Neutrophil (primary cell): ENCODE measurements around the gene SPEM2.
A peak's percentile ranks its signal among the peaks of the same experiment; 100 is the strongest.

Source experiments
- H3K27ac ChIP-seq: fragments of 200-600 bp; sonication (generic); 2 replicates; pipeline ENCODE4 v1.5.1; 2016; ENCODE audit warnings: mild to moderate bottlenecking, moderate library complexity
- H3K27me3 ChIP-seq: fragments of 200-600 bp; sonication (generic); 2 replicates; pipeline ENCODE4 v1.6.0; 2016; ENCODE audit warnings: mild to moderate bottlenecking
- H3K36me3 ChIP-seq: fragments of 200-600 bp; sonication (generic); 2 replicates; pipeline ENCODE4 v1.5.1; 2017
- H3K4me1 ChIP-seq, 2 experiments: fragments of 200-600 bp in 1 of 2; sonication (generic) in 1 of 2; 1 replicate in 1 of 2; 2 replicates in 1 of 2; pipeline versions ENCODE4 v1.5.1 to v1.6.1; 2013 to 2016; ENCODE audit warnings: low read depth in 1 of 2, low read length in 1 of 2, mild to moderate bottlenecking in 1 of 2, moderate library complexity in 1 of 2; ENCODE audit not compliant: control insufficient read depth in 1 of 2, insufficient read depth in 1 of 2
- H3K4me3 ChIP-seq, 2 experiments: fragments of 200-600 bp in 1 of 2; sonication (generic) in 1 of 2; 1 replicate in 1 of 2; 2 replicates in 1 of 2; pipeline ENCODE4 v1.5.1; 2013 to 2016; ENCODE audit warnings: low read depth in 1 of 2, low read length in 1 of 2, mild to moderate bottlenecking in 1 of 2, moderate library complexity in 1 of 2
- H3K9me3 ChIP-seq: fragments of 200-600 bp; sonication (generic); 2 replicates; pipeline ENCODE4 v1.5.1; 2016
- TF ChIP-seq, protein P1 (sequence below): fragments of 200-600 bp; sonication (generic); IDR thresholded peaks from 2 replicates; pipeline ENCODE4 v1.5.1; 2016; ENCODE audit warnings: antibody characterized with exemption

The SPEM2 gene

DNA sequence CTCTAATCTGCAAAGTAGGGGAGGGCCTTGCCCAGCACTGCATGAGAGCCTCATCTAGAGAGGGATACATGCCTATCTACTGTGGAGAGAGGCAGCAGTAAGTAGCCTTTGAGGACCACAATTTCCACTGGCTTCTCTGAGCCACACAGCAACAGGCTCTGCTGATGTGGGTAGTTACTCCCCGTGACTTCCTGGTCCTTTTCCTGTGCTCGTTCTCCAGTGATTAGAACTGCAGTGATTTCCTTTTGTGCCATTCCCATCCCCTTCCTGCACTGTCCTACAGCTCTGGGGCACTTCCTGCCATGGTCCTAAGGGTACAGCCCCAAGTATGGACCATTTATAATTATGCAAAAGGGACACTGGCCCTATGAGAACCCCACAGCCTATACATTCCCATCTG, 34.1 kb upstream of the SPEM2 start:
- Histone ChIP-seq H3K4me1 (peaks cover 14 to 18% of the 10 kb centered on the region in 2 experiments), H3K9me3 (no peaks in the 10 kb centered on the region), H3K4me3 (no peak overlapping the region), H3K36me3 (no peaks in the 10 kb centered on the region), H3K27me3 (peaks cover 16% of the 10 kb centered on the region), H3K27ac (no peak overlapping the region)
- TF ChIP-seq, protein P1, sequence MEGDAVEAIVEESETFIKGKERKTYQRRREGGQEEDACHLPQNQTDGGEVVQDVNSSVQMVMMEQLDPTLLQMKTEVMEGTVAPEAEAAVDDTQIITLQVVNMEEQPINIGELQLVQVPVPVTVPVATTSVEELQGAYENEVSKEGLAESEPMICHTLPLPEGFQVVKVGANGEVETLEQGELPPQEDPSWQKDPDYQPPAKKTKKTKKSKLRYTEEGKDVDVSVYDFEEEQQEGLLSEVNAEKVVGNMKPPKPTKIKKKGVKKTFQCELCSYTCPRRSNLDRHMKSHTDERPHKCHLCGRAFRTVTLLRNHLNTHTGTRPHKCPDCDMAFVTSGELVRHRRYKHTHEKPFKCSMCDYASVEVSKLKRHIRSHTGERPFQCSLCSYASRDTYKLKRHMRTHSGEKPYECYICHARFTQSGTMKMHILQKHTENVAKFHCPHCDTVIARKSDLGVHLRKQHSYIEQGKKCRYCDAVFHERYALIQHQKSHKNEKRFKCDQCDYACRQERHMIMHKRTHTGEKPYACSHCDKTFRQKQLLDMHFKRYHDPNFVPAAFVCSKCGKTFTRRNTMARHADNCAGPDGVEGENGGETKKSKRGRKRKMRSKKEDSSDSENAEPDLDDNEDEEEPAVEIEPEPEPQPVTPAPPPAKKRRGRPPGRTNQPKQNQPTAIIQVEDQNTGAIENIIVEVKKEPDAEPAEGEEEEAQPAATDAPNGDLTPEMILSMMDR = no peak

DNA sequence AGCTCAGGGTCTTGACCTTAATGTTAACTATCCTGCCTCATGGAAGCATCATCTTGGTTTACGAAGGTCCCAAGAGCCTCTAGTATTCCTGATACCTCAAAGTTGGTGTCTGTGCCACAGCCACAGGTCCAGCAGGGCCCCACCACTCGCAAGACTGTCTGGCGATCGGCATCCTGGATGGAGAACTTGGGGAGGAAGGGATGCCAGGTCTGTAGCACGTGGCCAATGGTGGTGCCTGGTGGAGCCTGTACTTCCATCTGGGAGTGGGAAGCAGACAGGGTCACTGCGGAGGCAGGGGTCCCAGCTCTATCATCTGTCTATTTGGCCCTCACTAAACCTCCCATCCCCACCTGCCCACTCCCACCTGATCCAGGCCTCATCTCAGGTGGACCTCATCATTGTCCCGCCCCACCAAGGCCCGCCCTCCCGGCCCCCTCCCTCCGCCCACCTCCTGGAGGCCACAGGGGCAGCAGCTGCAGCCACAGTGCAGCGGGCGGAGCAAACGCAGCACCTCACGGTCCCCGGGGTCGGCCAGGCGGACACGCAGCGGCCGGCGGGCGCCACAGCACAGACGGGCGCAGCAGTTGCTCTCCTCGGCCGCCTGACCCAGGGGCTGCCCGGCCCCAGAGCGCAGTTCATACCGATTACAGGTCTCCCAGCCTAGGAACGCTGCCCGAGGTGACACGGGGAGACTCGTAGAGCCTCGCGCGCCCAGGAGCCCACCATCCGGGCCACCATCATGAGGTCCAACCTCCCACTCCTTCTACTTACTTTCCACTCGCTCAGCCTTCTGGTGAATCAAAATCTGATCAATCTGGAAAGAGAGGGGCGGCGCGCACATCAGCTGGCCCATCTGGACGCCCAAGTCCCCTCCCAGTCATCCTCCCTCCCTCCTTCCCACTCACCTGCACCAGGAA, 32.5 kb upstream of the SPEM2 start:
- no peaks in the 10 kb centered on the region for H3K9me3 ChIP-seq
- peaks cover 16% of the 10 kb centered on the region for H3K27me3 ChIP-seq
- H3K4me3 ChIP-seq = no peak overlapping the region
- TF ChIP-seq, protein P1 = no peak
- H3K27ac ChIP-seq = no peak overlapping the region
- H3K4me1 ChIP-seq = peaks cover 14 to 18% of the 10 kb centered on the region in 2 experiments
- H3K36me3 ChIP-seq = no peaks in the 10 kb centered on the region

DNA sequence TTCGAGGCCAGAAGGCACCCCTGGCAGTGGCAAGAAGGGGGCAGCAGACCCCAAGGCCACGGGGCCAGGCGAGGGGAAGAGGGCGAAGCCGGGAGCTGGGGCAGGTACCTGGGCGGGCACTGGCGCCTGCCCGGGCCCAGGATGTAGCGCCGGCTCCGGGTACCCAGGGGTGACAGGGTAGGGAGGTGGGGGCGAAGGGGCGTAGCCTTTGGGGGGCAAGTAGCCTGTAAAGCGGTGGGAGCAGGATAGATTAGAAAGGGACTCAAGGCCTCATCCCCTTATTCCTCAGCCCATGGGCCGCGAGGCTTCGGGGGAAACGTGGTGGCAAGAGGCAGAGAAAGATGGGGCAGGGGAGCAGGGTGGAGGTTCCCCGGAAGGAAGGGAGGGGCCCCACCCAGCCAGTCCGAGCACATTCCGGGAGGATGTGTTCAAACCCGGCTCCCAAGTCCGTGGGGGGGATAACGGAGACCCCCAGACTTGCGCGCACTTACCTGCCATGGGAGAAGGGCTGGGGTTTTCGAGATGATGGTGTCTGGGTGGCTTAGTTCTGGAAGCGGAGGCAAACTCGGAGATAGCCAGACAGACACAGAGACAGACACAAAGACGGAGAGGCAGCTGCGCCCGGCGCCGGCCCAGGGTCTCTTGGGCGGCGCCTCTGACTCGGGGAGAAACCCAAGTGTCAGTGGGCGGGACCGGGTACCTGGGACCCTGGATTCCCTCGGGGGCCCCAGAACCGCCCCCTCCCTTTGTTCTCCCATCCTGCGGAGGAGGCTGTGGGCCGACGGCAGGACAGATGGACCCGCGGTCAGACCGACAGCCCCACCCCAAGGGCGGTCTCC, 31.6 kb upstream of the SPEM2 start:
- Histone ChIP-seq H3K4me3 (peak overlapping the region; percentile 74 to 93), H3K36me3 (no peaks in the 10 kb centered on the region), H3K27me3 (peaks cover 16% of the 10 kb centered on the region), H3K4me1 (peaks cover 14 to 18% of the 10 kb centered on the region in 2 experiments), H3K27ac (peak overlapping the region; percentile 87), H3K9me3 (no peaks in the 10 kb centered on the region)
- TF ChIP-seq, protein P1 = no peak

DNA sequence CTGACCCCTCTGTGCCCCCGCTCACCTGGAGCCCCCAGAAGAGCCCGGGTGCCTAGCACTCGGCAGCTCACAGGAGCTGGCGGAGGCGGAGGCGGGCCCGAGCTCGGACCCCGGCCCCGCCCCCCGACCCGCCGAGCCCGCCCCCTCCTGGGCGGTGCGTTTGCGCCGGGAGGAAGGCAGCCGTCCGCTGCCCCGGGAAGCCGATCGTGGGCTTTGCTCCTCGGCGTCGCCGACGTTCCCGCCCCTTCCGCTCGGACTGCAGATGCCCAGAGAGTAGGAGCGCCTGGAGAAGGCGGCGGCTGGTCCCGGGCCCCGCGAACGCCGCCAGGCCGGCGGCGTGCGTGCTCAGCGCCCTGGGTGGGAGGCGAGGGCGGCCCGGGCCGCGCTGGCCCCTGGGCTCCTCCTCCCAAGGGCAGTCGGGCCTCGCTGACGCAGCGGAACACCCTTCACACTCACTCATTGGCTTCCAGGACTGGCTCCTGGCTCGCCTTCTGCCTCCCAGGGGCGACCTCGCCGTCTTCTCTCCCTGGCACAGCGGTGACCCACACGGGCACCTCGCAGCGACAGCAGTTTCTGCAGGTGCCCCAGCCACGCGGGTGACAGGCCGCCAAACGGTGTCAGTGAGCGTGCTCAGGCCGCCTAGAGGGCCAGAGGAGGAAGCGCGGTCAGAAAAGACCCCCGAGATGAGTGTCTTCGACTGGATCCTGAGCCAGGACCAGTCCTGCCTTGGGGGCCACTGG, 30.8 kb upstream of the SPEM2 start, which contains the start of gene PLSCR3:
Gene PLSCR3 (minus strand): TSS at position 74 of the 740 bp plus-strand sequence. CDS start 415 bp downstream, outside the sequence.
- Histone ChIP-seq H3K36me3 (no peaks in the 10 kb centered on the region), H3K27ac (peak within 1 kb of the TSS; percentile 87), H3K9me3 (no peaks in the 10 kb centered on the region), H3K4me3 (peak within 1 kb of the TSS; percentile 74 to 93), H3K4me1 (peaks cover 14 to 18% of the 10 kb centered on the region in 2 experiments), H3K27me3 (peaks cover 16% of the 10 kb centered on the region)
- TF ChIP-seq, protein P1 = peak; percentile 47

DNA sequence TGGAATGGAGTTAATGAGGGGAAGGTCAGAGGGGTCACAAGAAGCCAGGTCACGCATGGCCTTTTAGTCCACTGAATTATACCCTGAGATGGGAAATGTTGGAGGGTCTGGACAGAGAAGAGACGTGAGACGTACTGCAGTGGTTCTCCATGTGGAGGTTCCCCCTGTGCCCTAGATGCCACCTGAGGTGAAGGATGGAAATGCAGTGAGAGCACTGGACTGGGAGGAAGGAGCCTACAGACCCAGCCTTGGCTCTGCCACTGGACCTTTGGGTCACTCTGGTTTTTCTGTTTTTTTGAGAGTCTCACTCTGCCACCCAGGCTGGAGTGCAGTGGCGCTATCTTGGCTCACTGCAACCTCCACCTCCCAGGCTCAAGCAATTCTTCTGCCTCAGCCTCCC, 29.3 kb upstream of the SPEM2 start:
- no peak overlapping the region for H3K4me3 ChIP-seq
- TF ChIP-seq, protein P1 = no peak
- H3K27me3 ChIP-seq = peaks cover 16% of the 10 kb centered on the region
- H3K4me1 ChIP-seq = peaks cover 14 to 18% of the 10 kb centered on the region in 2 experiments
- no peak overlapping the region for H3K27ac ChIP-seq
- no peaks in the 10 kb centered on the region for H3K9me3 ChIP-seq
- no peaks in the 10 kb centered on the region for H3K36me3 ChIP-seq
